ENCODE measurements around the gene CD274.

GRCh38 chr9:5441043-5441442 lies 9.3 kb upstream of the CD274 start:
- TF ChIP-seq CTCF (conservative IDR thresholded peaks at IDR 0.05; ENCODE audit: low read depth in 2 of 2) (no peak), POLR2AphosphoS5 (IDR thresholded peaks at IDR 0.05; ENCODE audit: low read depth) (no peak), CREB1 (CRISPR knock-in tag; IDR thresholded peaks at IDR 0.05; ENCODE audit: low read depth) (no peak), EZH2 (IDR thresholded peaks at IDR 0.05; ENCODE audit: low read depth, unreplicated experiment) (no peak), NANOG (IDR thresholded peaks at IDR 0.05; ENCODE audit: borderline replicate concordance) (no peak), EZH2phosphoT487 (IDR thresholded peaks at IDR 0.05; ENCODE audit: unreplicated experiment) (no peak), JUNB (IDR thresholded peaks at IDR 0.05; ENCODE audit: unreplicated experiment) (no peak), REST (IDR thresholded peaks at IDR 0.05; ENCODE audit: unreplicated experiment) (no peak), ETS1 (IDR thresholded peaks at IDR 0.05) (no peak)
